ENCODE results near the gene HBD.

DNA sequence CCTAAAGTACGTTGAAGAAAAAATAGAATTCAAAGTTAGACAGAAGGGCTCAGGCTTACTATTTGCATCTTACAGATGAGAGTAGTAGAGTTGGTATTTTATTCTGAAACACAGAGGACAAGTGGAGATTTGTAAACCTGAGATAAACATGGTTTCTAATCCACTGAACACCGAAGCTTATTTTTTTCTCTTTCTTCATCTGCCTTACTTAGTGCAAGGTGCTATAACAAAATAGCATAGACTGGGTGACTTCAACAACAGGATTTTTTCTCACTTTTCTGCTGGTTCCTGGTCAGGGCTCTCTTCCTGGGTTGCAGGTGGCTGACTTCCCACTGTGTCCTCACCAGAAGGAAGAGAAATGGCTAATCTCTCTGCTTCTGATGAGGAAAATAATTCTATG, 17.5 kb upstream of the HBD start:
- TF ChIP-seq, protein P1, sequence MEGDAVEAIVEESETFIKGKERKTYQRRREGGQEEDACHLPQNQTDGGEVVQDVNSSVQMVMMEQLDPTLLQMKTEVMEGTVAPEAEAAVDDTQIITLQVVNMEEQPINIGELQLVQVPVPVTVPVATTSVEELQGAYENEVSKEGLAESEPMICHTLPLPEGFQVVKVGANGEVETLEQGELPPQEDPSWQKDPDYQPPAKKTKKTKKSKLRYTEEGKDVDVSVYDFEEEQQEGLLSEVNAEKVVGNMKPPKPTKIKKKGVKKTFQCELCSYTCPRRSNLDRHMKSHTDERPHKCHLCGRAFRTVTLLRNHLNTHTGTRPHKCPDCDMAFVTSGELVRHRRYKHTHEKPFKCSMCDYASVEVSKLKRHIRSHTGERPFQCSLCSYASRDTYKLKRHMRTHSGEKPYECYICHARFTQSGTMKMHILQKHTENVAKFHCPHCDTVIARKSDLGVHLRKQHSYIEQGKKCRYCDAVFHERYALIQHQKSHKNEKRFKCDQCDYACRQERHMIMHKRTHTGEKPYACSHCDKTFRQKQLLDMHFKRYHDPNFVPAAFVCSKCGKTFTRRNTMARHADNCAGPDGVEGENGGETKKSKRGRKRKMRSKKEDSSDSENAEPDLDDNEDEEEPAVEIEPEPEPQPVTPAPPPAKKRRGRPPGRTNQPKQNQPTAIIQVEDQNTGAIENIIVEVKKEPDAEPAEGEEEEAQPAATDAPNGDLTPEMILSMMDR (IDR thresholded peaks at IDR 0.05; ENCODE audit: borderline replicate concordance, extremely low read depth, low read length, poor library complexity, severe bottlenecking) = no peak
- no peak for TF ChIP-seq EZH2 (IDR thresholded peaks at IDR 0.05; ENCODE audit: borderline replicate concordance, low read depth, low read length, severe bottlenecking)

Measured in DND-41 (cell line).